ENCODE data around the gene AXL. TPM values are rescaled to one million over a fixed set of nuclear protein-coding genes. Genes with fewer than 3 reads are reported as not detected.

Gene AXL
- total and polyA plus RNA-seq, 7 donors: 3.3 to 13.6 (median 8.4) TPM

GRCh38 chr19:41309180-41310032 lies 90.4 kb downstream of the AXL start:
- intact Hi-C loops (cut with DNase I): loop anchor here (2.0 to 5.0 kb wide), 6 partner anchors 42 to 183 kb away; partner anchors contain the start of genes DMAC2 (in 1 of the 2) and HNRNPUL1 (in 1 of the 2)
- H3K4me1 ChIP-seq: peaks cover 36% of the 10 kb centered on the region
- H3K27ac ChIP-seq: peak overlapping the region; percentile 93
- TF ChIP-seq CTCF (IDR thresholded peaks at IDR 0.05): no peak
- no peaks in the 10 kb centered on the region for H3K27me3 ChIP-seq (ENCODE audit: insufficient read depth in 3 of 3, low read length in 2 of 3)
- ATAC-seq (peak; percentile 12 to 43 (median 29)), DNase-seq (no peak)
- peak overlapping the region; percentile 83 for H3K4me3 ChIP-seq
- H3K36me3 ChIP-seq (ENCODE audit: insufficient read depth in 1 of 2, low read depth in 1 of 2): peaks cover 7 to 58% of the 10 kb centered on the region in 2 donors
- WGBS, 3 donors: 6 to 8% (median 6%) methylated on average over 26 of the region's 26 CpGs
- H3K9me3 ChIP-seq: no peaks in the 10 kb centered on the region

GRCh38 chr19:41310033-41310831 lies 91.2 kb downstream of the AXL start, which contains the start of gene CCDC97:
TSS of gene CCDC97 (plus strand) at chr19:41310172. CDS start at chr19:41310311, 139 bp downstream.
- intact Hi-C loops (cut with DNase I): no loop called here
- peak within 1 kb of the TSS; percentile 83 for H3K4me3 ChIP-seq
- TF ChIP-seq CTCF (IDR thresholded peaks at IDR 0.05): no peak
- 0 to 1% (median 1%) methylated on average over 47 of the region's 47 CpGs for WGBS, 3 donors
- ATAC-seq: peak; percentile 81 to 87 (median 82)
- H3K9me3 ChIP-seq: no peaks in the 10 kb centered on the region
- DNase-seq: peak; percentile 86 to 94
- peak within 1 kb of the TSS; percentile 93 for H3K27ac ChIP-seq
- H3K27me3 ChIP-seq (ENCODE audit: insufficient read depth in 3 of 3, low read length in 2 of 3): no peaks in the 10 kb centered on the region
- H3K4me1 ChIP-seq: peaks cover 37% of the 10 kb centered on the region
- H3K36me3 ChIP-seq (ENCODE audit: insufficient read depth in 1 of 2, low read depth in 1 of 2): peaks cover 7 to 51% of the 10 kb centered on the region in 2 donors

GRCh38 chr19:41311072-41311471 lies 92.0 kb downstream of the AXL start:
- Histone ChIP-seq H3K27ac (peak overlapping the region; percentile 93), H3K36me3 (ENCODE audit: insufficient read depth in 1 of 2, low read depth in 1 of 2) (peaks cover 10 to 49% of the 10 kb centered on the region in 2 donors), H3K9me3 (no peaks in the 10 kb centered on the region), H3K4me1 (peaks cover 37% of the 10 kb centered on the region), H3K4me3 (peak overlapping the region; percentile 83), H3K27me3 (ENCODE audit: insufficient read depth in 3 of 3, low read length in 2 of 3) (no peaks in the 10 kb centered on the region)
- intact Hi-C loops (cut with DNase I): no loop called here
- WGBS, 3 donors: 14 to 37% (median 24%) methylated on average over 5 of the region's 5 CpGs
- no peak for ATAC-seq
- DNase-seq: no peak
- no peak for TF ChIP-seq CTCF (IDR thresholded peaks at IDR 0.05)

Other genes starting within 250 kb of the AXL start
- under 1 TPM in 1 of 4 donors, not detected in 3; 0.62 TPM for gene CYP2B6, start 227.9 kb upstream of the AXL start, total RNA-seq
- not detected for gene CYP2B6, start 227.9 kb upstream of the AXL start, polyA plus RNA-seq
- gene CYP2A13, start 130.8 kb upstream of the AXL start, total RNA-seq: not detected
- not detected for gene CYP2A13, start 130.8 kb upstream of the AXL start, polyA plus RNA-seq
- gene CYP2F1, start 104.8 kb upstream of the AXL start, total RNA-seq: not detected
- gene CYP2F1, start 104.8 kb upstream of the AXL start, polyA plus RNA-seq: not detected
- 1 to 10 TPM in 1 of 4 donors, under 1 TPM in 3; 0.27 to 1.1 (median 0.62) TPM for gene CYP2S1, start 26.0 kb upstream of the AXL start, total RNA-seq
- under 1 TPM; 0.10 to 0.56 (median 0.26) TPM for gene CYP2S1, start 26.0 kb upstream of the AXL start, polyA plus RNA-seq
- 100 to 1,000 TPM in 2 of 4 donors, 10 to 100 TPM in 2; 82.2 to 129 (median 105) TPM for gene HNRNPUL1, start 45.1 kb downstream of the AXL start, total RNA-seq
- gene HNRNPUL1, start 45.1 kb downstream of the AXL start, polyA plus RNA-seq: 10 to 100 TPM; 54.3 to 82.3 (median 69.2) TPM
- gene CCDC97, start 90.9 kb downstream of the AXL start, total RNA-seq: 10 to 100 TPM; 15.5 to 25.7 (median 21.6) TPM
- gene CCDC97, start 90.9 kb downstream of the AXL start, polyA plus RNA-seq: 10 to 100 TPM; 13.7 to 23.7 (median 19.9) TPM
- 10 to 100 TPM in 2 of 4 donors, 1 to 10 TPM in 2; 8.2 to 10.8 (median 10.1) TPM for gene TGFB1, start 134.7 kb downstream of the AXL start, total RNA-seq
- 10 to 100 TPM in 1 of 3 donors, 1 to 10 TPM in 2; 2.8 to 10.5 (median 3.2) TPM for gene TGFB1, start 134.7 kb downstream of the AXL start, polyA plus RNA-seq
- 1 to 10 TPM; 1.7 to 2.5 (median 2.0) TPM for gene B9D2, start 144.9 kb downstream of the AXL start, total RNA-seq
- gene B9D2, start 144.9 kb downstream of the AXL start, polyA plus RNA-seq: 10 to 100 TPM in 1 of 3 donors, 1 to 10 TPM in 2; 7.9 to 13.1 (median 9.3) TPM
- gene TMEM91, start 157.3 kb downstream of the AXL start, total RNA-seq: 1 to 10 TPM; 1.4 to 2.6 (median 1.7) TPM
- gene TMEM91, start 157.3 kb downstream of the AXL start, polyA plus RNA-seq: 1 to 10 TPM in 2 of 3 donors, under 1 TPM in 1; 0.88 to 3.1 (median 2.5) TPM
- gene EXOSC5, start 178.1 kb downstream of the AXL start, total RNA-seq: 10 to 100 TPM; 25.4 to 42.3 (median 41.2) TPM
- gene EXOSC5, start 178.1 kb downstream of the AXL start, polyA plus RNA-seq: 10 to 100 TPM; 34.9 to 78.8 (median 59.0) TPM
- gene BCKDHA, start 178.6 kb downstream of the AXL start, total RNA-seq: 10 to 100 TPM; 31.5 to 45.1 (median 39.8) TPM
- gene BCKDHA, start 178.6 kb downstream of the AXL start, polyA plus RNA-seq: 10 to 100 TPM; 34.9 to 58.8 (median 43.3) TPM
- gene B3GNT8, start 208.2 kb downstream of the AXL start, total RNA-seq: 1 to 10 TPM in 2 of 4 donors, under 1 TPM in 2; 0.55 to 1.9 (median 1.3) TPM
- gene B3GNT8, start 208.2 kb downstream of the AXL start, polyA plus RNA-seq: under 1 TPM; 0.59 to 0.96 (median 0.73) TPM
- gene DMAC2, start 220.7 kb downstream of the AXL start, total RNA-seq: 10 to 100 TPM; 37.6 to 71.4 (median 59.5) TPM
- 100 to 1,000 TPM in 1 of 3 donors, 10 to 100 TPM in 2; 68.5 to 113 (median 88.8) TPM for gene DMAC2, start 220.7 kb downstream of the AXL start, polyA plus RNA-seq
- not detected for gene ERICH4, start 223.9 kb downstream of the AXL start, total RNA-seq
- under 1 TPM in 2 of 3 donors, not detected in 1; 0.09 to 0.10 TPM for gene ERICH4, start 223.9 kb downstream of the AXL start, polyA plus RNA-seq

All from psoas muscle (tissue), 8 donors.